ENCODE data around the gene FBXW2. TPM values are rescaled to one million over a fixed set of nuclear protein-coding genes. Genes with fewer than 3 reads are reported as not detected.
A peak's percentile ranks its signal among the peaks of the same experiment; 100 is the strongest.
"Not testable (repeated sequence)": the region's sequence is repeated elsewhere in the genome, so short reads cannot be mapped to it uniquely, and the experiment has no call there.

The FBXW2 gene
- total RNA-seq, 2 experiments from 2014 or later = 70.9 to 83.3 TPM

DNA sequence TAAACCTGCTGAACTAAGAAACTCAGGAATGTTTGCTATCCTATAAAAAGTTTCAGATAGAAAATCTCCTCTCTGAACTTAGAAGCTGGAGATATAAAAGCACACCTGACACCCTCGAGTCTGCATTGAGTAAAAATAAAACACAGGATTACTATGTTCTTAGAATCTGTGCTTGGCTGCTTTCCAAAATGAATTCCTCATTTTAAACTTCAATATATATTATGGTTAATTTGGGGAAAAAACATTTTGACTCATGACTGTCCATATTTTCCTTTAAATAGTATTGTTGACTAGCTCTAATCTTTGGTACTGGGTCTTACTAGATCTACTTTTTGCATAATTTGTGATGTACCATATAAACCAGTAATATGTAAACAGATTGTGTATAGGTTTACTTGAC, 36.7 kb downstream of the FBXW2 start:
- H3K27ac Mint-ChIP-seq = no peak overlapping the region
- H3K36me3 Mint-ChIP-seq (ENCODE audit: low read depth) = peaks cover 7% of the 10 kb centered on the region
- no peak overlapping the region for H3K4me3 Mint-ChIP-seq
- H3K27me3 Mint-ChIP-seq = no peaks in the 10 kb centered on the region
- POLR2A ChIA-PET = no interaction called here
- CTCF ChIA-PET = interaction anchor here (0.8 to 2.5 kb wide), 14 partner anchors 9 to 315 kb away, joined by 3 to 10 read pairs (median 4); no protein-coding TSS in a partner anchor
- no peaks in the 10 kb centered on the region for H3K9me3 Mint-ChIP-seq
- DNase-seq = no peak
- H3K4me1 Mint-ChIP-seq = peaks cover 4% of the 10 kb centered on the region

DNA sequence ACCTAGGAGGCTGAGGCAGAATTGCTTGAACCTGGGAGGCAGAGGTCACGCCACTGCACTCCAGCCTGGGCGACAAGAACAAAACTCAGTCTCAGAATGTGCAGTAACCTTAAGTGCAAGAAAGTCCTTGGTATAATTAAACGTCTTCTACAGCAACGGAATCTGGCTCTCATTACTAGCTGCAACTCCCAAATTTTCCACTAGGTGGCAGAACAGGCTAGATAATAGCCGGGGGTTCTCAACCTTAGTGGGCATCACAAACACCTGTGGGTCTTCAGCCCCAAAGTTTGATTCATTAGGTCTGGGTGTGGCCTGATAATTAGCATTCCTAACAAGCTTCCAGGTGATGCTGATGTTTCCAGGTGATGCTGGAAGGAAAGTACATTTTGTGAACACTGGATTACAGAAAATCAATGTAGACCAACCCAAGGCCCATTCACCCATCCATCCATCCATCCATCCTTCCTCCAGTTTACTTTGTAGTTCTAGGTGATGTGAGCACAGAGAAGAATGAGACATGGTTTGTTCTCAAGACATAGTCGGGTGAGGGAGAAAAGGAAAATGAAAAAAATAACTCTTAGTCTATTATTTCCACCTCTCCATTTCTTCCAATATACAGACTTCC, 37.3 kb downstream of the FBXW2 start:
- Mint-ChIP-seq H3K27ac (no peak overlapping the region), H3K4me1 (peaks cover 4% of the 10 kb centered on the region), H3K4me3 (no peak overlapping the region), H3K36me3 (ENCODE audit: low read depth) (peaks cover 7% of the 10 kb centered on the region), H3K9me3 (no peaks in the 10 kb centered on the region), H3K27me3 (no peaks in the 10 kb centered on the region)
- peak; percentile 76 for DNase-seq
- ChIA-PET POLR2A (no interaction called here), CTCF (interaction anchor here (0.6 to 2.5 kb wide), 19 partner anchors 9 to 316 kb away, joined by 3 to 10 read pairs (median 4); no protein-coding TSS in a partner anchor)

DNA sequence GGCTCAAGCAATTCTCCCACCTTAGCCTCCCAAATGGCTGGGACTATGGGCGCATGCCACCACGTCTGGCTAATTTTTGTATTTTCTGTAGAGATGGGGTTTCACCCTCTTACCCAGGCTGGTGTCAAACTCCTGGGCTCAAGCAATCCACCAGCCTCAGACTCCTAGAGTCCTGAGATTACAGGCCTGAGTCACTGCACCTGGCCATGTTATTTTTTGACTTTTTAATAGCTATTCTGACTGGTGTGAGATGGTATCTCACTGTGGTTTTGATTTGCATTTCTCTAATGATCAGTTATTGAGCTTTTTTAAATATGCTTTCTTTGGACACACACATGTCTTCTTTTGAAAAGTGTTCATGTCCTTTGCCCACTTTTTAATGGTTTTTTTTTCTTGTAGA, 38.2 kb downstream of the FBXW2 start:
- no peak overlapping the region for H3K27ac Mint-ChIP-seq

DNA sequence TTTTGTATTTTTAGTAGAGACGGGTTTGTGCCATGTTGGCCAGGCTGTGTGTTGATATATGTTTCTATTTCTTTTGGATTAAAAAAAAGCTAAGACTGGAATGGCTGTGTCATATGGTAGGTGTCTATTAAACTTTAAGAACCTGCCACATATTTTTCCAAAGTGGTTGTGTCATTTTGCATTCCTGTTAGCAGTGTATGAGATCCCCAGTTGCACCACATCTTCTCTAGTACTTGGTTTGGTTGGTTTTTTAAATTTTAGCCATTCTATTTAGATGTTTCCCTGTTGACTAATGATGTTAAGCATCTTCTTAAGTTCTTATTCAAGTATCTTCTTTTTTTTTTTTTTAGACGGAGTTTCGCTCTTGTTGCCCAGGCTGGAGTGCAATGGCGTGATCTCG, 42.8 kb downstream of the FBXW2 start:
- Mint-ChIP-seq H3K9me3 (no peaks in the 10 kb centered on the region), H3K4me3 (no peak overlapping the region), H3K27ac (no peak overlapping the region), H3K4me1 (peaks cover 5% of the 10 kb centered on the region), H3K36me3 (ENCODE audit: low read depth) (no peaks in the 10 kb centered on the region), H3K27me3 (no peaks in the 10 kb centered on the region)
- POLR2A ChIA-PET = interaction anchor here (0.6 kb wide), 1 partner anchor 48 kb away, joined by 3 read pairs; no protein-coding TSS in a partner anchor
- CTCF ChIA-PET = interaction anchor here (2.0 kb wide), 1 partner anchor 19 kb away, joined by 4 read pairs; no protein-coding TSS in a partner anchor
- DNase-seq = no peak

More for the DNA sequence above, 38.2 kb downstream of the FBXW2 start:
- H3K4me1 Mint-ChIP-seq = peaks cover 4% of the 10 kb centered on the region
- ChIA-PET CTCF (interaction anchor here (0.6 to 2.5 kb wide), 12 partner anchors 11 to 643 kb away, joined by 3 to 10 read pairs (median 4); partner anchors contain the start of gene MEGF9), POLR2A (interaction anchor here (0.7 kb wide), 1 partner anchor 300 kb away, joined by 3 read pairs; no protein-coding TSS in a partner anchor)
- peaks cover 7% of the 10 kb centered on the region for H3K36me3 Mint-ChIP-seq (ENCODE audit: low read depth)
- H3K9me3 Mint-ChIP-seq = no peaks in the 10 kb centered on the region
- H3K4me3 Mint-ChIP-seq = no peak overlapping the region
- no peak for DNase-seq
- H3K27me3 Mint-ChIP-seq = no peaks in the 10 kb centered on the region

DNA sequence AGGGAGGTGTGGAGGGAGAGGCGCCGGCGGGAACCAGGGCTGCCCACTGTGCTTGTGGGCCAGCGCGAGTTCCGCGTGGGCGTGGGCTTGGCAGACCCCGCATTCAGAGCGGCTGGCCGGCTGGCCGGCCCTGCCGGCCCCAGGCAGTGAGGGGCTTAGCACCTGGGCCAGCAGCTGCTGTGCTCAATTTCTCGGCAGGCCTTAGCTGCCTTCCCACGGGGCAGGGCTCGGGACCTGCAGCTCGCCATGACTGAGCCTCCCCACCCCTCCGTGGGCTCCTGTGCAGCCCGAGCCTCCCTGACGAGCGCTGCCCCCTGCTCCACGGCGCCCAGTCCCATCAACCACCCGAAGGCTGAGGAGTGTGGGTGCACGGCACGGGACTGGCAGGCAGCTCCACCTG, 46.9 kb downstream of the FBXW2 start:
- DNase-seq; H3K27me3 Mint-ChIP-seq; H3K4me1 Mint-ChIP-seq; H3K9me3 Mint-ChIP-seq; H3K36me3 Mint-ChIP-seq (ENCODE audit: low read depth); POLR2A ChIA-PET; H3K4me3 Mint-ChIP-seq; H3K27ac Mint-ChIP-seq: not testable (repeated sequence)
- CTCF ChIA-PET = interaction anchor here (1.2 to 1.4 kb wide), 2 partner anchors 10 to 573 kb away, joined by 3 to 5 read pairs; no protein-coding TSS in a partner anchor

DNA sequence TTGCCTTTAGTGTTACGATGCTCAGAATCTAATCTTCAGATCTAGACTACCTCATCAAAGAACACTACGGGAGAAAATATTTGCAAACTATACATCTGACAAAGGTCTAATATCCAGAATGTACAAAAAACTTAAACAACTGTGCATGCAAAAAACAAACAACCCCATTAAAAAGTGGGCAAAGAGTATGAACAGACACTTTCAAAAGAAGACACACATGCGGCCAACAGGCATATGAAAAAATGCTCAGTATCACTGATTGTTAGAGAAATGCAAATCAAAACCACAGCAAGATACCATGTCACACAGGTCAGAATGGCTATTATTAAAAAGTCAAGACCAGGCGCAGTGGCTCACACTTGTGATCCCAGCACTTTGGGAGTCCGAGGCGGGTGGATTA, 47.9 kb downstream of the FBXW2 start:
- Mint-ChIP-seq H3K9me3 (no peaks in the 10 kb centered on the region), H3K36me3 (ENCODE audit: low read depth) (no peaks in the 10 kb centered on the region), H3K4me1 (peaks cover 5% of the 10 kb centered on the region), H3K27ac (no peak overlapping the region), H3K4me3 (no peak overlapping the region), H3K27me3 (no peaks in the 10 kb centered on the region)
- ChIA-PET POLR2A (no interaction called here), CTCF (interaction anchor here (1.2 to 2.2 kb wide), 2 partner anchors 11 to 574 kb away, joined by 3 to 10 read pairs; no protein-coding TSS in a partner anchor)
- no peak for DNase-seq

DNA sequence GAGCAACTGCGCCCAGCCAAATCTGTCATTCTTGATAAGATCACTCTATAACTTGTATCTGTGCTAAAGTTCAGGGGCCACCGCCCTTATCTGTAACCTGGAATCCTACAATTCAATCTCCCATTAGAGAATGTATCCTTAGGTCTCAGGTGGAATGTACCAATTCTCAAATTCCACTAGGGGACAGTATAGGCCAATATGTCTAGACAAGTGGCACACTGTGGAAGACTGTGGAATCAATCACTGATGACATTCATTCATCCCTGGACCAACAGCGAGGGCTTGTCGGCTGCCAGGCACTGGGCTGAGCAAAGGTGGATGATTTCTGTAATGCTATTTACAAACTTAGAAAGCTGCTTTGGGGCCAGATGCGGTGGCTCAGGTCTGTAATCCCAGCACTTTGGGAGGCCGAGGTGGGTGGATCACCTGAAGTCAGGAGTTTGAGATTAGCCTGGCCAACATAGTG, 50.2 kb downstream of the FBXW2 start:
- H3K27me3 Mint-ChIP-seq = no peaks in the 10 kb centered on the region

DNA sequence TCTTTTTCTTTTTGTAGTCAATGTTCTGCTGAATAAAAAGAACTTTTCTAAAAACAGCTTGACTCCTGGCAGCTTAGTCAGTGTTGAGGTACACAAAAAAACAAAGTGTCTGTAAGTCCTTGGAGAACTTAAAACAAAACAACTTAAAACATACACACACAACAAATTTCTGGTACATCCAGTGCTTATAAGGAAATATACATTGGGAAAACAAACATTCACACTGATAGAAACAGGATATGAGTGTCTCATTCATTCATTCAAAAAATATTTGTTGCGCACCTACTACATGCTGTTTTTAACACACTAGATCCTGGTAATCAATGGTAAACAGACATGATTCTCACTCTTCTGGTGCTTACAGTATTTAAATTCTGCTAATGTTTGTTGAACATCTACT, 51.5 kb downstream of the FBXW2 start:
- Mint-ChIP-seq H3K27me3 (no peaks in the 10 kb centered on the region), H3K27ac (no peak overlapping the region), H3K4me1 (no peaks in the 10 kb centered on the region), H3K4me3 (no peak overlapping the region), H3K9me3 (no peaks in the 10 kb centered on the region), H3K36me3 (ENCODE audit: low read depth) (no peaks in the 10 kb centered on the region)
- CTCF ChIA-PET = interaction anchor here (1.6 kb wide), 1 partner anchor 14 kb away, joined by 4 read pairs; no protein-coding TSS in a partner anchor
- no peak for DNase-seq
- POLR2A ChIA-PET = no interaction called here

More for the DNA sequence above, 50.2 kb downstream of the FBXW2 start:
- Mint-ChIP-seq H3K4me1 (peaks cover 5% of the 10 kb centered on the region), H3K9me3 (no peaks in the 10 kb centered on the region), H3K4me3 (no peak overlapping the region), H3K27ac (no peak overlapping the region), H3K36me3 (ENCODE audit: low read depth) (no peaks in the 10 kb centered on the region)
- CTCF ChIA-PET = interaction anchor here (1.3 to 2.2 kb wide), 2 partner anchors 10 to 13 kb away, joined by 3 to 10 read pairs; no protein-coding TSS in a partner anchor
- peak; percentile 12 for DNase-seq
- POLR2A ChIA-PET = no interaction called here

DNA sequence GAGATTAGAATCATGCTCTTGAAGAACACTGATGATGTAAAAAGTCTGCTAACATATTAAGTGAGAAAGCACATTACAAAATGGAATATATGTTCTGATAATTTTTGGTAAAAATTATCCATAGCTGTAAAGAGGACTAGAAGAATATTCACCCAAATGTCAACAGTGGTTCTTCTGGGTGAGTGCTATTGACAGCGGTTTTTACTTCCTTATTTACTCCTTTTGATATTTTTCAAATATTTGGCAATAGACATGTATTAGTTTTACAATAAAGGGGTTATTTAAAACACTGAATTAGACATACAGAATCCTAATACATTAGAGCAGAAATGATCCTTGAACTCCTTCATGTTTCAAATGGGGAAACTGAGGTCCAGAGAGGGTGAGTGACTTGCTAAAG, 52.0 kb downstream of the FBXW2 start:
- H3K36me3 Mint-ChIP-seq (ENCODE audit: low read depth) = no peaks in the 10 kb centered on the region
- H3K9me3 Mint-ChIP-seq = no peaks in the 10 kb centered on the region
- no peaks in the 10 kb centered on the region for H3K27me3 Mint-ChIP-seq
- no peak for DNase-seq
- CTCF ChIA-PET = interaction anchor here (1.6 kb wide), 1 partner anchor 14 kb away, joined by 4 read pairs; no protein-coding TSS in a partner anchor
- H3K4me3 Mint-ChIP-seq = no peak overlapping the region
- POLR2A ChIA-PET = no interaction called here
- no peaks in the 10 kb centered on the region for H3K4me1 Mint-ChIP-seq
- no peak overlapping the region for H3K27ac Mint-ChIP-seq

DNA sequence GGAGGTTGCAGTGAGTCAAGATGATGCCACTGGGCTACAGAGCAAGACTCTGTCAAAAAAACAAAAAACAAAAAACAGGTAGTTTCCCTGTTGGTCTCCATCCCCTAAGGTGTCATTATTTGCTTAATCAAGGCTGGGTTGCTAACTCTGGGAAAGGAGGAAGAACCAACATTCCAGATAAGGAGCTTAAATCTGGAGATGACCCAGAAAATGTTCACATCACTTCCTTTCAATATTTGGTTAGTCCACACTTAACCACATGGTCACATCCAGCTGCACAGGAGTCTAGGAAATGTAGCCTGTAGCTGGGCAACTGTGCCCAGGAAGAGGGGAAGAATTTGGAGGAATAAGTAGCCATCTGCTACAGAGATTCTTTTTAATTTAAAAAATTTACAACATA, 53.1 kb downstream of the FBXW2 start:
- Mint-ChIP-seq H3K4me3 (no peak overlapping the region), H3K4me1 (no peaks in the 10 kb centered on the region), H3K36me3 (ENCODE audit: low read depth) (no peaks in the 10 kb centered on the region), H3K27ac (no peak overlapping the region), H3K9me3 (no peaks in the 10 kb centered on the region), H3K27me3 (no peaks in the 10 kb centered on the region)
- CTCF ChIA-PET = interaction anchor here (0.6 kb wide), 1 partner anchor 29 kb away, joined by 3 read pairs; no protein-coding TSS in a partner anchor
- POLR2A ChIA-PET = no interaction called here
- DNase-seq = no peak

DNA sequence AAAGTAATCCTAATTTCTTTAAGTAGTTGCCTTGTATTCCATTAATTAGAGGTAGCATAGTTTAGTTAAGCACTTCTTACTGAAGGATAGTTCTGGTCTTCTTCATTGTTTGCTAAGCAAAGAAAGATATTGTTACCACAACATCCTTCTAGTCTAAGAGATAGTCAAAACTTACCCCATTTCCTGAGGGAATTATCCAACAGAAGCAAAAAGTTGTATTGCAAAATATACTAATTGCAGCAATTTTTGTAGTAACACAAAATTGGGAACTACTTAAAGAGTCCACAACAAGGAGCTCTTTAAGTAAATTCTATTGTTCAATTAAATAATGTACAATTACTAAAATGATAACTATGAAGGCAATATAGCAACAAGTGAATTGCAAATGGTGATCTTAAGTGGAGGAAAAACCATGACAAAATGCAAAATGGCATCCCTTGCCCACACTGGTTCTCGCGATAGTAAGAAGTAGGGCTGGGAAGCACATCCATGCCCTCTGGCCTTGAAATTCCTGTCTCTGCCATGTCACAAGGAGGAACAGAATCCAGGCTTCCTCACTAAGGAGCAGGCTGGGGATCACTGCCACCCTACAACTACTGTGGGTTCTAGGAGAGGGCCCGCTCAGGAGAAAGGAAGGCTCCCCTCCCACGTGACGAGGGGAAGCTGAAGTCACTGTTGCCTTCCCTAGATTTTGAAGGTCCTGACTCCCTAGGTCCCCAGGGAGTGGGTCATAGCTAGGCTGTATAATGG, 55.6 kb downstream of the FBXW2 start:
- Mint-ChIP-seq H3K4me3 (no peak overlapping the region), H3K4me1 (peaks cover 3% of the 10 kb centered on the region), H3K36me3 (ENCODE audit: low read depth) (no peaks in the 10 kb centered on the region), H3K9me3 (no peaks in the 10 kb centered on the region), H3K27me3 (no peaks in the 10 kb centered on the region), H3K27ac (no peak overlapping the region)
- ChIA-PET CTCF (interaction anchor here (0.5 to 0.8 kb wide), 2 partner anchors 94 to 575 kb away, joined by 3 to 4 read pairs; no protein-coding TSS in a partner anchor), POLR2A (no interaction called here)
- no peak for DNase-seq

DNA sequence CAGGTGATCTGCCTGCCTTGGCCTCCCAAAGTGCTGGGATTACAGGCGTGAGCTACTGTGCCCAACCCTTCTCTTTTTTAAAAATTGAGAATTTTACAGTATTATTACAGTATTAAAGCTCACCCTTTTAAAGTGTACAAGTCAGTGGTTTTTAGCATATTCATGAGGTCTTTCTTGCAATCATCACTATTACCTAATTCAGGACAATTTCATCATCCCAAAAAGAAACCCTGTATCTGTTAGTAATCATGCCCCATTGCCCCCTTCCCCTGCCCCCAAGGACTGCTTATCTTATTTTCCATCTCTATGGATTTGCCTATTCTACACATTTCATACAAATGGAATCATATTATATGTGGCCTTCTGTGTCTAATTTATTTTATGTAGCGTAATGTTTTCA, 56.3 kb downstream of the FBXW2 start:
- peaks cover 3% of the 10 kb centered on the region for H3K4me1 Mint-ChIP-seq
- no peak overlapping the region for H3K27ac Mint-ChIP-seq
- no peaks in the 10 kb centered on the region for H3K27me3 Mint-ChIP-seq
- H3K4me3 Mint-ChIP-seq = no peak overlapping the region
- no peaks in the 10 kb centered on the region for H3K9me3 Mint-ChIP-seq
- H3K36me3 Mint-ChIP-seq (ENCODE audit: low read depth) = no peaks in the 10 kb centered on the region
- POLR2A ChIA-PET = no interaction called here
- no peak for DNase-seq
- CTCF ChIA-PET = no interaction called here

All from activated CD4-positive, alpha-beta T cell treated with anti-CD3 and anti-CD28 coated beads, Interleukin-2, amount 10 ng/mL, durations not matched to agents 7 days and 5 days (primary cell).